Left lung (tissue), 10 donors: ENCODE results near the gene XRCC6. TPM values are rescaled to one million over a fixed set of nuclear protein-coding genes. Genes with fewer than 3 reads are reported as not detected.

Experiments used
- ATAC-seq: fragments of 200-7000 bp; cut with Tn5 transposase; one replicate; pipeline ENCODE4 v1.9.1; 2020; ENCODE audit warnings: moderate library complexity
- DNase-seq, 4 donors: peaks; one replicate each; pipeline ENCODE4 v3.0.0-alpha.2; 2013 to 2020
- H3K27ac ChIP-seq, 2 donors: fragments of 200-600 bp; sonication (generic) in 1 of 2; one replicate each; pipeline versions ENCODE4 v1.5.0 to v1.8.0; 2020 to 2021
- H3K27me3 ChIP-seq, 2 donors: fragments of 200-600 bp; sonication (generic) in 1 of 2; one replicate each; pipeline versions ENCODE4 v1.5.0 to v1.8.0; 2020 to 2021
- H3K36me3 ChIP-seq, 2 donors: fragments of 200-600 bp; sonication (generic) in 1 of 2; one replicate each; pipeline versions ENCODE4 v1.5.0 to v1.8.0; 2020 to 2021
- H3K4me1 ChIP-seq, 2 donors: fragments of 200-600 bp; one replicate each; pipeline ENCODE4 v1.8.0; 2021
- H3K4me3 ChIP-seq, 2 donors: fragments of 200-600 bp; sonication (generic) in 1 of 2; one replicate each; pipeline versions ENCODE4 v1.5.0 to v1.8.0; 2020 to 2021; ENCODE audit warnings: mild to moderate bottlenecking in 1 of 2
- H3K9me3 ChIP-seq, 2 donors: fragments of 200-600 bp; sonication (generic) in 1 of 2; one replicate each; pipeline versions ENCODE4 v1.5.0 to v1.8.0; 2020 to 2021
- intact Hi-C, 2 donors: fragments of 100-400 bp; cut with DNase I; formaldehyde crosslinking; loops; one replicate each; pipeline versions ENCODE4 v1.11.2 to v1.14.2; 2022
- polyA plus RNA-seq, 6 donors: library from polyadenylated mRNA; unstranded; fragments of 120-200 nt; gene quantifications; one replicate each; pipeline ENCODE4 v1.2.1, GENCODE V29; 2013; ENCODE audit not compliant: insufficient read length in 6 of 6
- total RNA-seq, 2 donors: library from RNA; stranded (reverse); fragmentation: NEBNext Ultra II Directional; extraction: Animal tissue kit (Norgen Biotek cat#: 25700); gene quantifications; one replicate each; pipeline ENCODE4 v1.2.1, GENCODE V29; 2021
- TF ChIP-seq, protein P1 (sequence below), 2 donors: fragments of 200-600 bp; sonication (generic) in 1 of 2; IDR thresholded peaks; one replicate each; pipeline versions ENCODE4 v1.5.0 to v1.8.0; 2021; ENCODE audit warnings: antibody characterized with exemption in 2 of 2
- donor health status: DM: no; HTN: yes; CAD: no.
- donor health status: DM: no; HTN: no; CAD: no.

The XRCC6 gene
- total and polyA plus RNA-seq, 8 donors, result 176 to 363 (median 338) TPM

DNA sequence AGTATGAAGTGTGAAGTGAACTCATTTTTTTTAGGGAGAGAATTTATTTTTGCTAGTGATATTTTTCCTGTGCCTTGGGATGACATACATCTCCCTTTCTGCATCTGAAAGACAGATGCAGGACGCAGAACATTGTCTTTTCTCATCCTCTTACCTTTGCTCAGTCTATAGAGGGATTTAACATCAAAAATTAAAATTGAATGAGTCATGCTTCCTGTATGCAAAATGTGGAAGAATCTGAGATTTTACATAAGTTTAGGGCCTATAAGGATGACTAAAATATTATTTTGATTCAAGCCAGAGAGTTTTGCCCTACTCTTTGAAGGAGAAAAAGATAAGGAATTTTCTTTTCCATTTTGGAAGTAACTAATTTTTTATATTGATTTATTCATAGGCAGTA, 27.3 kb downstream of the XRCC6 start:
- Histone ChIP-seq H3K9me3 (no peaks in the 10 kb centered on the region), H3K4me3 (no peak overlapping the region), H3K4me1 (no peaks in the 10 kb centered on the region), H3K27ac (no peak overlapping the region), H3K36me3 (peaks cover 0 to 99% of the 10 kb centered on the region in 2 donors), H3K27me3 (no peaks in the 10 kb centered on the region)
- no peak for ATAC-seq
- TF ChIP-seq, protein P1, sequence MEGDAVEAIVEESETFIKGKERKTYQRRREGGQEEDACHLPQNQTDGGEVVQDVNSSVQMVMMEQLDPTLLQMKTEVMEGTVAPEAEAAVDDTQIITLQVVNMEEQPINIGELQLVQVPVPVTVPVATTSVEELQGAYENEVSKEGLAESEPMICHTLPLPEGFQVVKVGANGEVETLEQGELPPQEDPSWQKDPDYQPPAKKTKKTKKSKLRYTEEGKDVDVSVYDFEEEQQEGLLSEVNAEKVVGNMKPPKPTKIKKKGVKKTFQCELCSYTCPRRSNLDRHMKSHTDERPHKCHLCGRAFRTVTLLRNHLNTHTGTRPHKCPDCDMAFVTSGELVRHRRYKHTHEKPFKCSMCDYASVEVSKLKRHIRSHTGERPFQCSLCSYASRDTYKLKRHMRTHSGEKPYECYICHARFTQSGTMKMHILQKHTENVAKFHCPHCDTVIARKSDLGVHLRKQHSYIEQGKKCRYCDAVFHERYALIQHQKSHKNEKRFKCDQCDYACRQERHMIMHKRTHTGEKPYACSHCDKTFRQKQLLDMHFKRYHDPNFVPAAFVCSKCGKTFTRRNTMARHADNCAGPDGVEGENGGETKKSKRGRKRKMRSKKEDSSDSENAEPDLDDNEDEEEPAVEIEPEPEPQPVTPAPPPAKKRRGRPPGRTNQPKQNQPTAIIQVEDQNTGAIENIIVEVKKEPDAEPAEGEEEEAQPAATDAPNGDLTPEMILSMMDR (IDR thresholded peaks at IDR 0.05), result no peak
- intact Hi-C loops, result no loop called here
- DNase-seq, result no peak

DNA sequence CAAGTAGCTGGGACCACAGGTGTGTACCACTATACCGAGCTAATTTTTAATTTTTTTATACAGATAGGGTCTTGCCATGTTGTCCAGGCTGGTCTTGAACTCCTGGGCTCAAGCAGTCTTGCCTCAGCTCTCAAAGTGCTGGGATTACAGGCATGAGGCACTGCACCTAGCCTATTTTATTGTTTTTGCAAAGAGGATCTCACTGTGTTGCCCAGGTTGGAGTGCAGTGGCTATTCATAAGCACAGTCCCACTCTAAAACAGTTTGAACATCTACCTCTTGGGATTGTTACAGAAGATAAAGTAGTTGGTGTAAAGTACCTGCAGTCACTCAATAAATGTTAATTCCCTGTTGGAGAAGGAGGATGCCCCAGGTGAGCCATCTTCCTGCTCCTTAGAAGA, 29.1 kb downstream of the XRCC6 start:
- Histone ChIP-seq H3K36me3 (peaks cover 0 to 99% of the 10 kb centered on the region in 2 donors), H3K27ac (no peak overlapping the region), H3K4me3 (no peak overlapping the region), H3K27me3 (no peaks in the 10 kb centered on the region), H3K9me3 (no peaks in the 10 kb centered on the region), H3K4me1 (no peaks in the 10 kb centered on the region)
- TF ChIP-seq, protein P1 (IDR thresholded peaks at IDR 0.05), result no peak
- DNase-seq, result no peak
- intact Hi-C loops, result no loop called here
- no peak for ATAC-seq

DNA sequence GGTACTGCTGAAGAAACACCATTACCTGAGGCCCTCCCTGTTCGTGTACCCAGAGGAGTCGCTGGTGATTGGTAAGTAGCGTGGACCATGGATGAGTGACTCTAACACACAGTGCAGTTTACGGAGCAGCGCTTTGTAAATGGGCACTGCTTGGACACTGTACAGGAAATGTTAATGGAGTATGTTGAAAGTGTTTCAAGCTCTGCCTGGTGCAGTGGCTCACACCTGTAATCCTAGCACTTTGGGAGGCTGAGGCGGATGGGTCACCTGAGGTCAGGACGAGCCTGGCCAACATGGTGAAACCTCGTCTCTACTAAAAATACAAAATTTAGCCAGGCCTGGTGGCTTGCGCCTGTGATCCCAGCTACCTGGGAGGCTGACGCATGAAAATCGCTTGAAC, 29.7 kb downstream of the XRCC6 start:
- Histone ChIP-seq H3K4me1 (no peaks in the 10 kb centered on the region), H3K27ac (no peak overlapping the region), H3K27me3 (no peaks in the 10 kb centered on the region), H3K4me3 (no peak overlapping the region), H3K36me3 (peaks cover 0 to 99% of the 10 kb centered on the region in 2 donors), H3K9me3 (no peaks in the 10 kb centered on the region)
- ATAC-seq, result no peak
- DNase-seq, result no peak
- intact Hi-C loops, result no loop called here
- TF ChIP-seq, protein P1 (IDR thresholded peaks at IDR 0.05), result no peak

DNA sequence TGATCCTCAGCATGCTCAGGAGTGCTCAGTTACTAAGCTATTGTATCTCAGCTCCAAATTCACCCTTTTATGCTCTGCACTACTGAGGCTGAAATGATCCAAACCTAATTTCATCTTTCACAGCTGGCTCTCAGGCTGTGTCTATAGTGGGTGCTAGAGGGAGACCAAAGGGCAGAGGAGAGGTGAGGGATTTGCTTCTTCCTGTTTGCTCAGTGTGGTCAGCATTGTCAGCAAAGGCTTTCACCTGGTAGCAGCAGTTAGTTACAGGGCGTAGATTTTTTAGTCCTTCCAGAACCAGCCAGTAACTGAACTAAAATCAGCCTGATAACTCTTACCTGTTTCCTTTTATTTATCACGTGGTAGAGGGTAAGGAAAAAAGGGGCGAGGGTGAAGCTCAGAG, 33.2 kb downstream of the XRCC6 start:
- peaks cover 0 to 100% of the 10 kb centered on the region in 2 donors for H3K36me3 ChIP-seq

DNA sequence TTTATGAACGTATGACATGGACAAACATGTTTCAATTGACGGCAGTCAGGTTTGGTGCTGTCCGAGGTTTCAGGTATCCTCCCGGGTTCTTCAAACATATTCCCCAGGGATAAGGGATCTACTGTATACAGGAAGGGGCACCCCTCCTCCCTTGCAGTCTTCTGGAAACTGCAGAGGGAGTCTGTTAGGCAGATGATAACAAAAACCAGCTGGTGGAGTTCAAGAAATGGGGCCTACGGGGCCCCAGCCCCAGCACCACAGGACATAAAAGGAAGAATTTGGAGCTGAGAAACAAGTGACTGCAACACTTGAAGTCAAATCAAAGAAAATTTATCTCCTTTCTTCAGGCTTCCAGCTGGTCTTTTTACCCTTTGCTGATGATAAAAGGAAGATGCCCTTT, 35.5 kb downstream of the XRCC6 start:
- H3K9me3 ChIP-seq, result no peaks in the 10 kb centered on the region
- intact Hi-C loops, result no loop called here
- no peak for ATAC-seq
- no peaks in the 10 kb centered on the region for H3K27me3 ChIP-seq
- no peak overlapping the region for H3K27ac ChIP-seq
- H3K4me1 ChIP-seq, result no peaks in the 10 kb centered on the region
- peak in 1 of 4 donors; percentile 20 for DNase-seq
- peaks cover 0 to 100% of the 10 kb centered on the region in 2 donors for H3K36me3 ChIP-seq
- TF ChIP-seq, protein P1 (IDR thresholded peaks at IDR 0.05), result no peak
- H3K4me3 ChIP-seq, result no peak overlapping the region

More for the DNA sequence above, 33.2 kb downstream of the XRCC6 start:
- H3K9me3 ChIP-seq, result no peaks in the 10 kb centered on the region
- TF ChIP-seq, protein P1 (IDR thresholded peaks at IDR 0.05), result no peak
- ATAC-seq (no peak), DNase-seq (no peak)
- H3K27ac ChIP-seq, result no peak overlapping the region
- no peaks in the 10 kb centered on the region for H3K4me1 ChIP-seq
- intact Hi-C loops, result no loop called here
- H3K27me3 ChIP-seq, result no peaks in the 10 kb centered on the region
- H3K4me3 ChIP-seq, result no peak overlapping the region
